ENCODE results near the gene RIMBP2. TPM values are rescaled to one million over a fixed set of nuclear protein-coding genes. Genes with fewer than 3 reads are reported as not detected.

RIMBP2 gene
- total and polyA plus RNA-seq, 9 of the 15 experiments (the other 6 are each of a cell fraction or from before 2014, with no cell fraction given) = not detected

GRCh38 chr12:130419116-130419515 is 297.0 kb downstream of the RIMBP2 start (continued):
- no peak for TF ChIP-seq POLR2AphosphoS5 (IDR thresholded peaks at IDR 0.05; ENCODE audit: control insufficient read depth, insufficient read depth, low read depth, low read length)

DNA sequence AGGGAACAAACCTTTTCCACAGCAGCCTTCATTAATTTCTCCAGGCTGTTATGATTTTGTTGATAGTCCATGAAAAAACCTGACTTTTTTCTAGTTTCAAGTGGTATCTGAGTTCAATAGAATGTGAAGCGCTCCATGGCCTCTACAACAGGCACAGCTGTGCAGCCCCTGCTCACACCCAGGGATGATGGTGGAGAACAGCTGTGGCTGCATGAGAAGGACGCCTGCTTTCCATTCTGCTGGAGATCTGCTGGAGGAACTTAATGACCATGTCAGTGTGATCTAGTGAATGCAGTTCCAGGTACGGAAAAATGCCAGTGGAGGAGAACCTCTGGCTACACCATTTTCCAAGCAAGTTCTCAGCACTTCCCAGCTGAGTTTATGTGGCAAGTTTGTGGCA is 297.8 kb downstream of the RIMBP2 start:
- BruUV-seq (replicated peaks) = no TSS peak
- Histone ChIP-seq H3K4me2 (ENCODE audit: insufficient read depth, low read length) (no peak overlapping the region), H3K9me3 (replicated peaks; ENCODE audit: control insufficient read depth, insufficient read depth, low read depth, low read length) (no peaks in the 10 kb centered on the region), H3K4me3 (no peak overlapping the region), H3K9ac (ENCODE audit: insufficient read depth in 1 of 2, low read depth in 2 of 2, low read length in 2 of 2) (no peak overlapping the region), H3K27me3 (ENCODE audit: control insufficient read depth in 2 of 2, insufficient read depth in 2 of 2, low read length in 2 of 2) (peaks cover 18 to 42% of the 10 kb centered on the region in 2 experiments), H3K27ac (ENCODE audit: extremely low read depth, low read depth, low read length) (no peak overlapping the region), H4K20me1 (replicated peaks; ENCODE audit: control insufficient read depth, insufficient read depth, low read length) (0 out of 2 replicates have a peak, but pooled peaks cover 4% of the 10 kb centered on the region), H3K79me2 (ENCODE audit: control insufficient read depth, insufficient read depth, low read length) (no peaks in the 10 kb centered on the region), H2AFZ (ENCODE audit: low read depth, low read length) (no peak overlapping the region), H3K9me1 (ENCODE audit: control insufficient read depth, insufficient read depth, low read length) (no peaks in the 10 kb centered on the region), H3K4me1 (replicated peaks in 1 of 2; ENCODE audit: control insufficient read depth in 2 of 2, insufficient read depth in 2 of 2, low read length in 2 of 2) (no peaks in the 10 kb centered on the region), H3K36me3 (ENCODE audit: control insufficient read depth, insufficient read depth, low read length) (no peaks in the 10 kb centered on the region)
- FAIRE-seq (no peak), DNase-seq (ENCODE audit: extremely low read depth in 1 of 4, low spot score in 3 of 4) (no peak), ATAC-seq (no peak)
- ChIA-PET CTCF (ENCODE audit: low intra/inter-chr PET ratio) (no interaction called here), POLR2A (no interaction called here)
- in situ Hi-C loops (cut with MboI) (no loop called here), intact Hi-C loops (cut with micrococcal nuclease) (no loop called here)
- WGBS (ENCODE audit: insufficient coverage, low coverage, missing lambda C conversion rate) = 0% methylated on average over 3 of the region's 3 CpGs
- TF ChIP-seq MTA2 (IDR thresholded peaks at IDR 0.05; ENCODE audit: low read depth) (no peak), HLTF (IDR thresholded peaks at IDR 0.05) (no peak)
- TF ChIP-seq, protein P1, sequence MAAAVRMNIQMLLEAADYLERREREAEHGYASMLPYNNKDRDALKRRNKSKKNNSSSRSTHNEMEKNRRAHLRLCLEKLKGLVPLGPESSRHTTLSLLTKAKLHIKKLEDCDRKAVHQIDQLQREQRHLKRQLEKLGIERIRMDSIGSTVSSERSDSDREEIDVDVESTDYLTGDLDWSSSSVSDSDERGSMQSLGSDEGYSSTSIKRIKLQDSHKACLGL (CRISPR knock-in tag; IDR thresholded peaks at IDR 0.05; ENCODE audit: borderline replicate concordance, poor library complexity, severe bottlenecking) = no peak
- TF ChIP-seq, protein P2, sequence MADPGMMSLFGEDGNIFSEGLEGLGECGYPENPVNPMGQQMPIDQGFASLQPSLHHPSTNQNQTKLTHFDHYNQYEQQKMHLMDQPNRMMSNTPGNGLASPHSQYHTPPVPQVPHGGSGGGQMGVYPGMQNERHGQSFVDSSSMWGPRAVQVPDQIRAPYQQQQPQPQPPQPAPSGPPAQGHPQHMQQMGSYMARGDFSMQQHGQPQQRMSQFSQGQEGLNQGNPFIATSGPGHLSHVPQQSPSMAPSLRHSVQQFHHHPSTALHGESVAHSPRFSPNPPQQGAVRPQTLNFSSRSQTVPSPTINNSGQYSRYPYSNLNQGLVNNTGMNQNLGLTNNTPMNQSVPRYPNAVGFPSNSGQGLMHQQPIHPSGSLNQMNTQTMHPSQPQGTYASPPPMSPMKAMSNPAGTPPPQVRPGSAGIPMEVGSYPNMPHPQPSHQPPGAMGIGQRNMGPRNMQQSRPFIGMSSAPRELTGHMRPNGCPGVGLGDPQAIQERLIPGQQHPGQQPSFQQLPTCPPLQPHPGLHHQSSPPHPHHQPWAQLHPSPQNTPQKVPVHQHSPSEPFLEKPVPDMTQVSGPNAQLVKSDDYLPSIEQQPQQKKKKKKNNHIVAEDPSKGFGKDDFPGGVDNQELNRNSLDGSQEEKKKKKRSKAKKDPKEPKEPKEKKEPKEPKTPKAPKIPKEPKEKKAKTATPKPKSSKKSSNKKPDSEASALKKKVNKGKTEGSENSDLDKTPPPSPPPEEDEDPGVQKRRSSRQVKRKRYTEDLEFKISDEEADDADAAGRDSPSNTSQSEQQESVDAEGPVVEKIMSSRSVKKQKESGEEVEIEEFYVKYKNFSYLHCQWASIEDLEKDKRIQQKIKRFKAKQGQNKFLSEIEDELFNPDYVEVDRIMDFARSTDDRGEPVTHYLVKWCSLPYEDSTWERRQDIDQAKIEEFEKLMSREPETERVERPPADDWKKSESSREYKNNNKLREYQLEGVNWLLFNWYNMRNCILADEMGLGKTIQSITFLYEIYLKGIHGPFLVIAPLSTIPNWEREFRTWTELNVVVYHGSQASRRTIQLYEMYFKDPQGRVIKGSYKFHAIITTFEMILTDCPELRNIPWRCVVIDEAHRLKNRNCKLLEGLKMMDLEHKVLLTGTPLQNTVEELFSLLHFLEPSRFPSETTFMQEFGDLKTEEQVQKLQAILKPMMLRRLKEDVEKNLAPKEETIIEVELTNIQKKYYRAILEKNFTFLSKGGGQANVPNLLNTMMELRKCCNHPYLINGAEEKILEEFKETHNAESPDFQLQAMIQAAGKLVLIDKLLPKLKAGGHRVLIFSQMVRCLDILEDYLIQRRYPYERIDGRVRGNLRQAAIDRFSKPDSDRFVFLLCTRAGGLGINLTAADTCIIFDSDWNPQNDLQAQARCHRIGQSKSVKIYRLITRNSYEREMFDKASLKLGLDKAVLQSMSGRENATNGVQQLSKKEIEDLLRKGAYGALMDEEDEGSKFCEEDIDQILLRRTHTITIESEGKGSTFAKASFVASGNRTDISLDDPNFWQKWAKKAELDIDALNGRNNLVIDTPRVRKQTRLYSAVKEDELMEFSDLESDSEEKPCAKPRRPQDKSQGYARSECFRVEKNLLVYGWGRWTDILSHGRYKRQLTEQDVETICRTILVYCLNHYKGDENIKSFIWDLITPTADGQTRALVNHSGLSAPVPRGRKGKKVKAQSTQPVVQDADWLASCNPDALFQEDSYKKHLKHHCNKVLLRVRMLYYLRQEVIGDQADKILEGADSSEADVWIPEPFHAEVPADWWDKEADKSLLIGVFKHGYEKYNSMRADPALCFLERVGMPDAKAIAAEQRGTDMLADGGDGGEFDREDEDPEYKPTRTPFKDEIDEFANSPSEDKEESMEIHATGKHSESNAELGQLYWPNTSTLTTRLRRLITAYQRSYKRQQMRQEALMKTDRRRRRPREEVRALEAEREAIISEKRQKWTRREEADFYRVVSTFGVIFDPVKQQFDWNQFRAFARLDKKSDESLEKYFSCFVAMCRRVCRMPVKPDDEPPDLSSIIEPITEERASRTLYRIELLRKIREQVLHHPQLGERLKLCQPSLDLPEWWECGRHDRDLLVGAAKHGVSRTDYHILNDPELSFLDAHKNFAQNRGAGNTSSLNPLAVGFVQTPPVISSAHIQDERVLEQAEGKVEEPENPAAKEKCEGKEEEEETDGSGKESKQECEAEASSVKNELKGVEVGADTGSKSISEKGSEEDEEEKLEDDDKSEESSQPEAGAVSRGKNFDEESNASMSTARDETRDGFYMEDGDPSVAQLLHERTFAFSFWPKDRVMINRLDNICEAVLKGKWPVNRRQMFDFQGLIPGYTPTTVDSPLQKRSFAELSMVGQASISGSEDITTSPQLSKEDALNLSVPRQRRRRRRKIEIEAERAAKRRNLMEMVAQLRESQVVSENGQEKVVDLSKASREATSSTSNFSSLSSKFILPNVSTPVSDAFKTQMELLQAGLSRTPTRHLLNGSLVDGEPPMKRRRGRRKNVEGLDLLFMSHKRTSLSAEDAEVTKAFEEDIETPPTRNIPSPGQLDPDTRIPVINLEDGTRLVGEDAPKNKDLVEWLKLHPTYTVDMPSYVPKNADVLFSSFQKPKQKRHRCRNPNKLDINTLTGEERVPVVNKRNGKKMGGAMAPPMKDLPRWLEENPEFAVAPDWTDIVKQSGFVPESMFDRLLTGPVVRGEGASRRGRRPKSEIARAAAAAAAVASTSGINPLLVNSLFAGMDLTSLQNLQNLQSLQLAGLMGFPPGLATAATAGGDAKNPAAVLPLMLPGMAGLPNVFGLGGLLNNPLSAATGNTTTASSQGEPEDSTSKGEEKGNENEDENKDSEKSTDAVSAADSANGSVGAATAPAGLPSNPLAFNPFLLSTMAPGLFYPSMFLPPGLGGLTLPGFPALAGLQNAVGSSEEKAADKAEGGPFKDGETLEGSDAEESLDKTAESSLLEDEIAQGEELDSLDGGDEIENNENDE (IDR thresholded peaks at IDR 0.05; ENCODE audit: low read depth, low read length) = no peak
- TF ChIP-seq, protein P3, sequence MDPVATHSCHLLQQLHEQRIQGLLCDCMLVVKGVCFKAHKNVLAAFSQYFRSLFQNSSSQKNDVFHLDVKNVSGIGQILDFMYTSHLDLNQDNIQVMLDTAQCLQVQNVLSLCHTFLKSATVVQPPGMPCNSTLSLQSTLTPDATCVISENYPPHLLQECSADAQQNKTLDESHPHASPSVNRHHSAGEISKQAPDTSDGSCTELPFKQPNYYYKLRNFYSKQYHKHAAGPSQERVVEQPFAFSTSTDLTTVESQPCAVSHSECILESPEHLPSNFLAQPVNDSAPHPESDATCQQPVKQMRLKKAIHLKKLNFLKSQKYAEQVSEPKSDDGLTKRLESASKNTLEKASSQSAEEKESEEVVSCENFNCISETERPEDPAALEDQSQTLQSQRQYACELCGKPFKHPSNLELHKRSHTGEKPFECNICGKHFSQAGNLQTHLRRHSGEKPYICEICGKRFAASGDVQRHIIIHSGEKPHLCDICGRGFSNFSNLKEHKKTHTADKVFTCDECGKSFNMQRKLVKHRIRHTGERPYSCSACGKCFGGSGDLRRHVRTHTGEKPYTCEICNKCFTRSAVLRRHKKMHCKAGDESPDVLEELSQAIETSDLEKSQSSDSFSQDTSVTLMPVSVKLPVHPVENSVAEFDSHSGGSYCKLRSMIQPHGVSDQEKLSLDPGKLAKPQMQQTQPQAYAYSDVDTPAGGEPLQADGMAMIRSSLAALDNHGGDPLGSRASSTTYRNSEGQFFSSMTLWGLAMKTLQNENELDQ (CRISPR knock-in tag; IDR thresholded peaks at IDR 0.05; ENCODE audit: borderline replicate concordance) = no peak

Data from K562 (cell line).